Stimulated activated CD4-positive, alpha-beta T cell treated with anti-CD3 and anti-CD28 coated beads, Interleukin-4, amount 100 ng/mL, for 4 hours (primary cell): Measurements from ENCODE around the gene LGR4.

ENCODE experiments used
- DNase-seq, 2 experiments: peaks; one replicate each; pipeline ENCODE4 v3.0.0-alpha.2; 2020

Gene LGR4

GRCh38 chr11:27373392-27373791 lies 99.2 kb downstream of the LGR4 start:
- DNase-seq, result no peak

GRCh38 chr11:27372164-27372563 lies 100.4 kb downstream of the LGR4 start:
- no peak for DNase-seq

GRCh38 chr11:27371489-27371888 lies 101.1 kb downstream of the LGR4 start:
- no peak for DNase-seq

GRCh38 chr11:27370374-27370773 lies 102.2 kb downstream of the LGR4 start:
- no peak for DNase-seq

- DNase-seq, result no peak
Measured at GRCh38 chr11:27367881-27368280, 104.7 kb downstream of the LGR4 start.

- no peak for DNase-seq
Measured at GRCh38 chr11:27363576-27364117, 108.9 kb downstream of the LGR4 start.

GRCh38 chr11:27362749-27363575 lies 109.6 kb downstream of the LGR4 start, which contains the start of gene CCDC34:
TSS of gene CCDC34 (minus strand) at chr11:27363215. CDS start at chr11:27363194, 21 bp downstream.
- peak; percentile 81 to 88 for DNase-seq

- no peak for DNase-seq
Measured at GRCh38 chr11:27361649-27362431, 110.8 kb downstream of the LGR4 start.

- no peak for DNase-seq
Measured at GRCh38 chr11:27358296-27358695, 114.3 kb downstream of the LGR4 start.

- DNase-seq, result no peak
Measured at GRCh38 chr11:27357250-27357649, 115.3 kb downstream of the LGR4 start.

- no peak for DNase-seq
Measured at GRCh38 chr11:27356624-27357222, 115.9 kb downstream of the LGR4 start.

GRCh38 chr11:27355575-27356104 lies 117.0 kb downstream of the LGR4 start:
- DNase-seq, result no peak

GRCh38 chr11:27354359-27354965 lies 118.1 kb downstream of the LGR4 start:
- no peak for DNase-seq

GRCh38 chr11:27353593-27354358 lies 118.8 kb downstream of the LGR4 start:
- no peak for DNase-seq

- DNase-seq, result no peak
Measured at GRCh38 chr11:27352781-27353180, 119.8 kb downstream of the LGR4 start.

- no peak for DNase-seq
Measured at GRCh38 chr11:27350511-27350910, 122.1 kb downstream of the LGR4 start.

GRCh38 chr11:27349919-27350318 lies 122.7 kb downstream of the LGR4 start:
- DNase-seq, result no peak

GRCh38 chr11:27348340-27348873 lies 124.2 kb downstream of the LGR4 start:
- DNase-seq, result no peak

- no peak for DNase-seq
Measured at GRCh38 chr11:27347359-27348339, 124.9 kb downstream of the LGR4 start.

GRCh38 chr11:27339941-27340340 lies 132.6 kb downstream of the LGR4 start:
- no peak for DNase-seq
